AG04450 (cell line): ENCODE results near the gene ARRDC1. TPM values are rescaled to one million over a fixed set of nuclear protein-coding genes. Genes with fewer than 3 reads are reported as not detected.

ENCODE experiments used
- CTCF ChIA-PET: fragments of 300-600, 350-600 bp; formaldehyde crosslinking; extraction: SDS; loops from one replicate; lab custom pipeline; 2022; ENCODE audit warnings: antibody characterized with exemption, inconsistent platforms; lab: Charles Lee
- POLR2A ChIA-PET: fragments of 350-600 bp; formaldehyde crosslinking; extraction: SDS; loops from one replicate; lab custom pipeline; 2021; ENCODE audit warnings: antibody characterized with exemption, inconsistent platforms; lab: Yijun Ruan, JAX
- DNase-seq: peaks from one replicate; pipeline ENCODE4 v3.0.0-alpha.2; 2011; ENCODE audit warnings: low read depth, low spot score
- H3K27ac ChIP-seq: one replicate; pipeline ENCODE4 v1.5.1; 2012; ENCODE audit warnings: low read depth, low read length, control low read depth
- H3K27me3 ChIP-seq: one replicate; pipeline ENCODE4 v1.6.0; 2012; ENCODE audit warnings: low read length; ENCODE audit not compliant: control insufficient read depth, insufficient read depth
- H3K4me3 ChIP-seq: 2 replicates; pipeline ENCODE4 v1.5.1; 2011; ENCODE audit warnings: mild to moderate bottlenecking, low read depth, low read length, control low read depth
- H3K9me3 ChIP-seq: 2 replicates; pipeline ENCODE4 v1.5.1; 2012; ENCODE audit warnings: low read length; ENCODE audit not compliant: control insufficient read depth, insufficient read depth
- CTCF ChIP-seq: IDR thresholded peaks from 2 replicates; pipeline ENCODE4 v1.5.1; 2011; ENCODE audit warnings: low read depth, low read length, control low read depth, inconsistent platforms
- polyA plus RNA-seq: library from polyadenylated mRNA; depleted of rRNA; stranded (reverse); fragments of >200 nt; gene quantifications from 2 replicates; pipeline ENCODE4 v1.2.3, GENCODE V29; 2011

ARRDC1 gene
- polyA plus RNA-seq, 1 experiment = 12.1 TPM

DNA sequence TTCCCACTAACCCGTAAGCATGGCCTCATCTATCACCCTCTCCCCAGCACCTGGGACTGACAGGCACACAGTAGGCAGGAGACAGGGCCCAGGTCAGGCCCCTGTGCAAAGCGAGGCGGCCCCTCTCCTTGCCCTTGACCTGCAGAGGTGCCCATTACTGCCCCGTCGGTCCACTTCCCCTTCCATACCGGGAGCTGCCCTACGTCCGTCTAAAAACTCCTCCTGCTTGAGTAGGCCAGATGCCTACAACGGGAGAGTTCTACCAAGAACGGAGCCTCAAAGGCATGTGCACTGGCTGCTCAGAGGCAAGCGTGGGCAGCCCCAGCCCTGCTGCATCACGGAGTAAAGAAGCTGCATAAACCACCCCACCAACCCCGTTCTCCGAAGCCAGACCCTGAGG lies 22.1 kb upstream of the ARRDC1 start:
- no peak for TF ChIP-seq CTCF
- Histone ChIP-seq H3K27ac (no peak overlapping the region), H3K4me3 (no peak overlapping the region), H3K27me3 (no peaks in the 10 kb centered on the region), H3K9me3 (no peaks in the 10 kb centered on the region)
- ChIA-PET CTCF (no interaction called here), POLR2A (no interaction called here)
- DNase-seq = no peak

GRCh38 chr9:137583957-137584356 lies 21.5 kb upstream of the ARRDC1 start:
- POLR2A ChIA-PET = no interaction called here
- no peak for DNase-seq
- TF ChIP-seq CTCF = no peak

GRCh38 chr9:137586854-137587253 lies 18.6 kb upstream of the ARRDC1 start:
- H3K9me3 ChIP-seq = no peaks in the 10 kb centered on the region
- CTCF ChIA-PET = interaction anchor here (3.1 kb wide), 1 partner anchor 8 kb away, joined by 37 read pairs; the partner anchor contains the start of gene DPH7
- no peaks in the 10 kb centered on the region for H3K27me3 ChIP-seq
- no peak overlapping the region for H3K4me3 ChIP-seq
- no peak for TF ChIP-seq CTCF
- POLR2A ChIA-PET = no interaction called here
- DNase-seq = no peak
- no peak overlapping the region for H3K27ac ChIP-seq

More at GRCh38 chr9:137583957-137584356, 21.5 kb upstream of the ARRDC1 start:
- H3K9me3 ChIP-seq = no peaks in the 10 kb centered on the region
- no peaks in the 10 kb centered on the region for H3K27me3 ChIP-seq
- CTCF ChIA-PET = no interaction called here
- H3K4me3 ChIP-seq = no peak overlapping the region
- H3K27ac ChIP-seq = no peak overlapping the region

GRCh38 chr9:137588311-137588710 lies 17.2 kb upstream of the ARRDC1 start:
- POLR2A ChIA-PET = no interaction called here
- CTCF ChIA-PET = interaction anchor here (3.1 kb wide), 1 partner anchor 9 kb away, joined by 37 read pairs; the partner anchor contains the start of gene DPH7
- DNase-seq = no peak

More at GRCh38 chr9:137588311-137588710, 17.2 kb upstream of the ARRDC1 start:
- no peak overlapping the region for H3K27ac ChIP-seq
- H3K4me3 ChIP-seq = no peak overlapping the region; the same call in 1 of the 2 replicates
- H3K9me3 ChIP-seq = no peaks in the 10 kb centered on the region
- no peak for TF ChIP-seq CTCF
- no peaks in the 10 kb centered on the region for H3K27me3 ChIP-seq
